Frontal cortex (tissue), 4 donors: Measurements from ENCODE around the gene ADIG. TPM values are rescaled to one million over a fixed set of nuclear protein-coding genes. Genes with fewer than 3 reads are reported as not detected.
A peak's percentile ranks its signal among the peaks of the same experiment; 100 is the strongest.
"Not testable (repeated sequence)": the region's sequence is repeated elsewhere in the genome, so short reads cannot be mapped to it uniquely, and the experiment has no call there.

Source experiments
- DNase-seq, 2 donors: peaks; one replicate each; pipeline ENCODE4 v3.0.0; 2012; ENCODE audit warnings: low spot score in 2 of 2
- FAIRE-seq: peaks from 2 replicates; lab custom pipeline; 2012; peaks lifted over from hg19 to GRCh38; lab: Jason Lieb, UNC
- total RNA-seq: library from RNA; depleted of rRNA; stranded (reverse); fragments of >200 nt; gene quantifications from one replicate; pipeline ENCODE4 v1.2.3, GENCODE V29; 2014
- donor health status: control.
- donor health status: control.
- donor health status: control.

ADIG gene
- total RNA-seq, 1 donor from 2014 or later, result not detected

- not testable (repeated sequence) for DNase-seq, FAIRE-seq
Observed at GRCh38 chr20:38595886-38596285, 14.9 kb downstream of the ADIG start.

- DNase-seq (no peak), FAIRE-seq (no peak)
Observed at GRCh38 chr20:38599410-38599882, 18.4 kb downstream of the ADIG start.

GRCh38 chr20:38600057-38600456 lies 19.1 kb downstream of the ADIG start:
- FAIRE-seq (no peak), DNase-seq (no peak)

GRCh38 chr20:38601216-38602184 lies 20.5 kb downstream of the ADIG start, which contains the start of gene ARHGAP40:
Gene ARHGAP40 (plus strand): TSS chr20:38601809.
- peak in 1 of 2 donors; percentile 46 for DNase-seq

GRCh38 chr20:38602185-38602581 lies 21.2 kb downstream of the ADIG start:
- no peak for DNase-seq
- FAIRE-seq, result no peak

More at GRCh38 chr20:38601216-38602184, 20.5 kb downstream of the ADIG start, which contains the start of gene ARHGAP40:
- no peak for FAIRE-seq

GRCh38 chr20:38603286-38603685 lies 22.3 kb downstream of the ADIG start:
- DNase-seq (no peak), FAIRE-seq (no peak)

- FAIRE-seq (no peak), DNase-seq (no peak)
Observed at GRCh38 chr20:38604873-38605303, 23.9 kb downstream of the ADIG start.

- DNase-seq (no peak), FAIRE-seq (no peak)
Observed at GRCh38 chr20:38607351-38607750, 26.4 kb downstream of the ADIG start.

GRCh38 chr20:38608188-38608587 lies 27.2 kb downstream of the ADIG start:
- FAIRE-seq, result no peak

GRCh38 chr20:38609815-38610214 lies 28.8 kb downstream of the ADIG start:
- FAIRE-seq (no peak), DNase-seq (no peak)

More at GRCh38 chr20:38608188-38608587, 27.2 kb downstream of the ADIG start:
- DNase-seq, result no peak

- FAIRE-seq (no peak), DNase-seq (no peak)
Observed at GRCh38 chr20:38610521-38610920, 29.5 kb downstream of the ADIG start.

- FAIRE-seq (no peak), DNase-seq (no peak)
Observed at GRCh38 chr20:38612751-38613515, 31.9 kb downstream of the ADIG start.

GRCh38 chr20:38615283-38615682 lies 34.3 kb downstream of the ADIG start:
- FAIRE-seq (no peak), DNase-seq (no peak)

GRCh38 chr20:38616457-38616856 lies 35.5 kb downstream of the ADIG start:
- DNase-seq (no peak), FAIRE-seq (no peak)

- FAIRE-seq, result no peak
- no peak for DNase-seq
Observed at GRCh38 chr20:38617011-38617829, 36.2 kb downstream of the ADIG start.

GRCh38 chr20:38617830-38618196 lies 36.8 kb downstream of the ADIG start:
- no peak for DNase-seq
- no peak for FAIRE-seq

- FAIRE-seq (no peak), DNase-seq (no peak)
Observed at GRCh38 chr20:38620441-38620840, 39.4 kb downstream of the ADIG start.

GRCh38 chr20:38623061-38623460 lies 42.1 kb downstream of the ADIG start:
- DNase-seq (no peak), FAIRE-seq (no peak)

GRCh38 chr20:38624084-38624483 lies 43.1 kb downstream of the ADIG start:
- DNase-seq, result no peak
- no peak for FAIRE-seq

GRCh38 chr20:38625896-38626295 lies 44.9 kb downstream of the ADIG start:
- DNase-seq (no peak), FAIRE-seq (no peak)
